GM12878 (cell line): Measurements from ENCODE around the gene SINHCAF. TPM values are rescaled to one million over a fixed set of nuclear protein-coding genes. Genes with fewer than 3 reads are reported as not detected.

Experiments used
- ATAC-seq: fragments of 200-7000 bp; cut with Tn5 transposase; 3 replicates; pipeline ENCODE4 v1.9.1; 2020; ENCODE audit warnings: mild to moderate bottlenecking, moderate library complexity
- BruUV-seq: library from RNA; stranded (reverse); fragments of 400-500 nt; replicated peaks from 2 replicates; lab custom pipeline; 2021; lab: Mats Ljungman, UMichigan
- CTCF ChIA-PET: fragments of 300-600 bp; sonication (Branson Sonifier 250); formaldehyde crosslinking; extraction: SDS; loops from one replicate; lab custom pipeline; 2021; ENCODE audit warnings: inconsistent platforms; lab: Yijun Ruan, JAX
- POLR2A ChIA-PET: fragments of 350-600 bp; formaldehyde crosslinking; extraction: SDS; loops from one replicate; lab custom pipeline; 2021; ENCODE audit warnings: inconsistent platforms; lab: Charles Lee
- RAD21 ChIA-PET: fragments of 300-600 bp; sonication (Branson Sonifier 250); formaldehyde crosslinking; loops from one replicate; lab custom pipeline; 2023; ENCODE audit warnings: antibody characterized with exemption; ENCODE audit not compliant: unreplicated experiment; lab: Charles Lee
- SMC1A ChIA-PET: fragments of 300-600 bp; sonication (Branson Sonifier 250); formaldehyde crosslinking; loops from one replicate; lab custom pipeline; 2023; ENCODE audit not compliant: unreplicated experiment, uncharacterized antibody; lab: Charles Lee
- DNase-seq: peaks from one replicate; pipeline ENCODE4 v3.0.0-alpha.2; 2011; ENCODE audit warnings: low read depth, low spot score
- FAIRE-seq: peaks from 3 replicates; lab custom pipeline; 2011; peaks lifted over from hg19 to GRCh38; lab: Jason Lieb, UNC
- H2AFZ ChIP-seq: 2 replicates; pipeline ENCODE4 v1.6.0; 2011; ENCODE audit warnings: low read depth, low read length, control low read depth; ENCODE audit not compliant: control insufficient read depth
- H3K27ac ChIP-seq: 2 replicates; pipeline ENCODE4 v1.5.1; 2011; ENCODE audit warnings: control low read depth; ENCODE audit not compliant: control insufficient read depth, insufficient read depth
- H3K27me3 ChIP-seq, 2 experiments: replicated peaks in 1 of 2; 2 replicates each; pipeline versions ENCODE4 v1.6.0 to v1.6.1; 2011; ENCODE audit warnings: low read length in 1 of 2; ENCODE audit not compliant: control insufficient read depth in 2 of 2, insufficient read depth in 2 of 2
- H3K36me3 ChIP-seq, 2 experiments: 2 replicates each; pipeline ENCODE4 v1.5.1; 2011; ENCODE audit warnings: low read length in 1 of 2; ENCODE audit not compliant: control insufficient read depth in 2 of 2, insufficient read depth in 2 of 2
- H3K4me1 ChIP-seq: 2 replicates; pipeline ENCODE4 v1.6.1; 2011; ENCODE audit warnings: mild to moderate bottlenecking, low read length, moderate library complexity, mixed read lengths; ENCODE audit not compliant: control insufficient read depth, insufficient read depth
- H3K4me2 ChIP-seq: 2 replicates; pipeline ENCODE4 v1.6.0; 2011; ENCODE audit warnings: control low read depth; ENCODE audit not compliant: control insufficient read depth, insufficient read depth
- H3K4me3 ChIP-seq: fragments of 200-600 bp; sonication (generic); 2 replicates; pipeline ENCODE4 v1.5.1; 2016
- H3K79me2 ChIP-seq: 2 replicates; pipeline ENCODE4 v1.6.0; 2011; ENCODE audit warnings: low read length; ENCODE audit not compliant: control insufficient read depth, insufficient read depth
- H3K9ac ChIP-seq: 2 replicates; pipeline ENCODE4 v1.8.0; 2011; ENCODE audit warnings: low read length, control low read depth, mixed read lengths; ENCODE audit not compliant: control insufficient read depth, insufficient read depth
- H3K9me3 ChIP-seq: replicated peaks from 3 replicates; pipeline ENCODE4 v1.5.1; 2011; ENCODE audit warnings: mild to moderate bottlenecking, low read length; ENCODE audit not compliant: control insufficient read depth, insufficient read depth
- H4K20me1 ChIP-seq: 2 replicates; pipeline ENCODE4 v1.6.0; 2011; ENCODE audit not compliant: control insufficient read depth, insufficient read depth
- CREB1 ChIP-seq: IDR thresholded peaks from 2 replicates; pipeline ENCODE4 v1.6.1; 2012; ENCODE audit warnings: low read depth, mild to moderate bottlenecking, inconsistent platforms
- HSF1 ChIP-seq: fragments of 150-350 bp; IDR thresholded peaks from 2 replicates; pipeline ENCODE4 v1.6.1; 2014; ENCODE audit warnings: mild to moderate bottlenecking, low read depth, low read length
- NFYA ChIP-seq: IDR thresholded peaks from 2 replicates; pipeline ENCODE4 v1.6.1; 2011; ENCODE audit warnings: low read depth, mild to moderate bottlenecking, low read length, improper control_type of control experiment, borderline replicate concordance
- POU2F2 ChIP-seq: IDR thresholded peaks from 3 replicates; pipeline ENCODE4 v1.6.1; 2011; ENCODE audit warnings: low read depth, mild to moderate bottlenecking, low read length, borderline replicate concordance
- RELA ChIP-seq: fragments of 450-650 bp; IDR thresholded peaks from 2 replicates; pipeline ENCODE4 v1.8.0; 2014; ENCODE audit warnings: borderline replicate concordance; ENCODE audit not compliant: partially characterized antibody
- SREBF2 ChIP-seq: IDR thresholded peaks from 2 replicates; pipeline ENCODE4 v1.6.1; 2012; ENCODE audit warnings: mild to moderate bottlenecking, low read length
- ZNF24 ChIP-seq: fragments of 450-650 bp; IDR thresholded peaks from 2 replicates; pipeline ENCODE4 v1.6.1; 2017; ENCODE audit warnings: antibody characterized with exemption, mild to moderate bottlenecking
- WGBS: methylation state at CpG from one replicate; pipeline ENCODE4 v1.1.6; 2016; ENCODE audit warnings: low lambda C conversion rate; ENCODE audit not compliant: insufficient replicate concordance, insufficient coverage; ENCODE audit errors: missing lambda C conversion rate; 5-methylcytosine and 5-hydroxymethylcytosine counted together
- in situ Hi-C: fragments of 300-500 bp; cut with MboI; formaldehyde crosslinking; loops from 9 replicates; pipeline ENCODE4 v1.14.3; 2018; ENCODE audit warnings: mixed read lengths
- intact Hi-C: fragments of 100-400 bp; cut with micrococcal nuclease; formaldehyde crosslinking; loops from one replicate; pipeline ENCODE4 v1.14.2; 2022; ENCODE audit not compliant: unreplicated experiment
- polyA plus RNA-seq, 11 experiments: library from polyadenylated mRNA; depleted of rRNA in 4 of 11; unstranded in 6 of 11; stranded (reverse) in 5 of 11; fragments of >200 nt; fragmentation: Nextera tagmentation in 4 of 11; fragmentation: Illumina TruSeq in 1 of 11; extraction: Ambion mirVana in 4 of 11; extraction: Trizol in 1 of 11; gene quantifications; 1 replicate in 1 of 11; 2 replicates in 10 of 11; pipeline versions ENCODE4 v1.2.1 to v1.2.3, GENCODE V29; 2011 to 2016; ENCODE audit warnings: inconsistent platforms in 2 of 11, missing spikeins in 2 of 11, low read depth in 1 of 11
- total RNA-seq, 4 experiments: library from RNA; depleted of rRNA in 3 of 4; stranded (reverse); fragments of >200 nt in 3 of 4; fragmentation: Illumina TruSeq in 1 of 4; extraction: Trizol in 1 of 4; gene quantifications; 2 replicates each; pipeline versions ENCODE4 v1.2.1 to v1.2.3, GENCODE V29; 2013 to 2021
- TF ChIP-seq, protein P1 (sequence below): fragments of 450-650 bp; IDR thresholded peaks from 2 replicates; pipeline ENCODE4 v1.6.1; 2017; ENCODE audit warnings: mild to moderate bottlenecking, moderate library complexity

Gene SINHCAF
- total and polyA plus RNA-seq, 10 of the 15 experiments (the other 5 are each of a cell fraction or from before 2014, with no cell fraction given), result 60.4 to 156 (median 90.3) TPM

- ATAC-seq (no peak), FAIRE-seq (no peak), DNase-seq (no peak)
- in situ Hi-C loops, result no loop called here
- H3K36me3 ChIP-seq, result no peaks in the 10 kb centered on the region
- H3K4me3 ChIP-seq, result no peak overlapping the region
- BruUV-seq, result no TSS peak
- H3K9me3 ChIP-seq, result no peaks in the 10 kb centered on the region
- intact Hi-C loops, result no loop called here
- no peaks in the 10 kb centered on the region for H4K20me1 ChIP-seq
- no peak overlapping the region; the same call in 1 of the 2 replicates for H2AFZ ChIP-seq
- ChIA-PET POLR2A (no interaction called here), SMC1A (no interaction called here), CTCF (interaction anchor here (0.6 to 0.9 kb wide), 2 partner anchors 32 to 99 kb away, joined by 3 to 4 read pairs; no protein-coding TSS in a partner anchor), RAD21 (no interaction called here)
- no peak overlapping the region for H3K4me2 ChIP-seq
- no peaks in the 10 kb centered on the region for H3K27me3 ChIP-seq
- no peaks in the 10 kb centered on the region for H3K79me2 ChIP-seq
- no peak overlapping the region for H3K27ac ChIP-seq
- no peaks in the 10 kb centered on the region for H3K4me1 ChIP-seq
- WGBS, result 39% methylated on average over 10 of the region's 10 CpGs
- no peak overlapping the region for H3K9ac ChIP-seq
- TF ChIP-seq, protein P1, sequence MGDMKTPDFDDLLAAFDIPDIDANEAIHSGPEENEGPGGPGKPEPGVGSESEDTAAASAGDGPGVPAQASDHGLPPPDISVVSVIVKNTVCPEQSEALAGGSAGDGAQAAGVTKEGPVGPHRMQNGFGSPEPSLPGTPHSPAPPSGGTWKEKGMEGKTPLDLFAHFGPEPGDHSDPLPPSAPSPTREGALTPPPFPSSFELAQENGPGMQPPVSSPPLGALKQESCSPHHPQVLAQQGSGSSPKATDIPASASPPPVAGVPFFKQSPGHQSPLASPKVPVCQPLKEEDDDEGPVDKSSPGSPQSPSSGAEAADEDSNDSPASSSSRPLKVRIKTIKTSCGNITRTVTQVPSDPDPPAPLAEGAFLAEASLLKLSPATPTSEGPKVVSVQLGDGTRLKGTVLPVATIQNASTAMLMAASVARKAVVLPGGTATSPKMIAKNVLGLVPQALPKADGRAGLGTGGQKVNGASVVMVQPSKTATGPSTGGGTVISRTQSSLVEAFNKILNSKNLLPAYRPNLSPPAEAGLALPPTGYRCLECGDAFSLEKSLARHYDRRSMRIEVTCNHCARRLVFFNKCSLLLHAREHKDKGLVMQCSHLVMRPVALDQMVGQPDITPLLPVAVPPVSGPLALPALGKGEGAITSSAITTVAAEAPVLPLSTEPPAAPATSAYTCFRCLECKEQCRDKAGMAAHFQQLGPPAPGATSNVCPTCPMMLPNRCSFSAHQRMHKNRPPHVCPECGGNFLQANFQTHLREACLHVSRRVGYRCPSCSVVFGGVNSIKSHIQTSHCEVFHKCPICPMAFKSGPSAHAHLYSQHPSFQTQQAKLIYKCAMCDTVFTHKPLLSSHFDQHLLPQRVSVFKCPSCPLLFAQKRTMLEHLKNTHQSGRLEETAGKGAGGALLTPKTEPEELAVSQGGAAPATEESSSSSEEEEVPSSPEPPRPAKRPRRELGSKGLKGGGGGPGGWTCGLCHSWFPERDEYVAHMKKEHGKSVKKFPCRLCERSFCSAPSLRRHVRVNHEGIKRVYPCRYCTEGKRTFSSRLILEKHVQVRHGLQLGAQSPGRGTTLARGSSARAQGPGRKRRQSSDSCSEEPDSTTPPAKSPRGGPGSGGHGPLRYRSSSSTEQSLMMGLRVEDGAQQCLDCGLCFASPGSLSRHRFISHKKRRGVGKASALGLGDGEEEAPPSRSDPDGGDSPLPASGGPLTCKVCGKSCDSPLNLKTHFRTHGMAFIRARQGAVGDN, result no peak
- no peak for TF ChIP-seq ZNF24
- no peak for TF ChIP-seq NFYA
- no peak for TF ChIP-seq CREB1
- TF ChIP-seq POU2F2, result no peak
- no peak for TF ChIP-seq HSF1
- TF ChIP-seq SREBF2, result no peak
- no peak for TF ChIP-seq RELA
Measured at GRCh38 chr12:31370531-31371255, 44.7 kb upstream of the SINHCAF start.
